ENCODE data around the gene OR7A10. TPM values are rescaled to one million over a fixed set of nuclear protein-coding genes. Genes with fewer than 3 reads are reported as not detected.

The OR7A10 gene
- total RNA-seq, 2 experiments from 2014 or later: not detected

DNA sequence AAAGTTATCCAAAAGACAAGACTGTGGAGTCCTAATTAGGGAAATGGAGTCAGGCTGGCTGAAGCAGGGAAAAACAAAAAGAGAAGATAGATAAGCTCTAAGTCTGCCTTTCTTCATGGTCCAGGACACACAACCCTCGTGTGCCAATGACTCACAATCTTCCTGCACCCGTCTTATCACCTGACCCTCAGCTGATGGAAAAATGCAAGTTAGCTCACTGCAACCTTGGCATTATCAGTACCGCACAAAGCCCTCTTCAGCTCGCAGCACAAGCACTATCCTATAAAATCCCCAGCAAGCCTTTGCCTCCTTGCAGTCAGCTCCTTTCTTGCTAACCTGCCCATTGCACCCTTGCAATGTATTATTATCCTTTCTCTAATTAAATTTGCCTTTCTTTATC is 18.0 kb downstream of the OR7A10 start:
- no peak for DNase-seq (ENCODE audit: low spot score)
- CTCF ChIA-PET (ENCODE audit: unreplicated experiment): no interaction called here
- no peak for TF ChIP-seq EZH2phosphoT487 (IDR thresholded peaks at IDR 0.05; ENCODE audit: borderline replicate concordance, low read depth, low read length)

DNA sequence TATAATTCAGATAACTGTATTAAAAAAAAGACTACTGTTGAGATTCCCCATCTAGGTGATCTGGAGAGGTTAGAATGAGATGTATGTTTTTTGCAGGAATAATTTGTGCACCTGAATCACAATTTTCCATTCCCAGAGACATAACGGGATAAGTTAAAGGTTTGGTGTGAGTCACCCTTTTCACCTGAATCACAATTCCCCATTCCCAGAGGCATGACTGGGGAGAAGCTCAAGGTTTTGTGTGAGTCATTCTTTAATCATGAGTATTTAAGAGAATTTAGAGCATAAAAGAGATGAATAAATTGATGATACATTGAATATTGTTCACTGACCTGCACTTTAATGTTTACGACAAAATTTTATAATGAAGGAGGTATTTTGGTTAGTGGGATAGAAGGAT is 22.7 kb downstream of the OR7A10 start:
- no peak overlapping the region for H2AFZ ChIP-seq (ENCODE audit: low read length)
- no peaks in the 10 kb centered on the region for H3K9me3 ChIP-seq (ENCODE audit: low read length)
- TF ChIP-seq, protein P1, sequence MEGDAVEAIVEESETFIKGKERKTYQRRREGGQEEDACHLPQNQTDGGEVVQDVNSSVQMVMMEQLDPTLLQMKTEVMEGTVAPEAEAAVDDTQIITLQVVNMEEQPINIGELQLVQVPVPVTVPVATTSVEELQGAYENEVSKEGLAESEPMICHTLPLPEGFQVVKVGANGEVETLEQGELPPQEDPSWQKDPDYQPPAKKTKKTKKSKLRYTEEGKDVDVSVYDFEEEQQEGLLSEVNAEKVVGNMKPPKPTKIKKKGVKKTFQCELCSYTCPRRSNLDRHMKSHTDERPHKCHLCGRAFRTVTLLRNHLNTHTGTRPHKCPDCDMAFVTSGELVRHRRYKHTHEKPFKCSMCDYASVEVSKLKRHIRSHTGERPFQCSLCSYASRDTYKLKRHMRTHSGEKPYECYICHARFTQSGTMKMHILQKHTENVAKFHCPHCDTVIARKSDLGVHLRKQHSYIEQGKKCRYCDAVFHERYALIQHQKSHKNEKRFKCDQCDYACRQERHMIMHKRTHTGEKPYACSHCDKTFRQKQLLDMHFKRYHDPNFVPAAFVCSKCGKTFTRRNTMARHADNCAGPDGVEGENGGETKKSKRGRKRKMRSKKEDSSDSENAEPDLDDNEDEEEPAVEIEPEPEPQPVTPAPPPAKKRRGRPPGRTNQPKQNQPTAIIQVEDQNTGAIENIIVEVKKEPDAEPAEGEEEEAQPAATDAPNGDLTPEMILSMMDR (conservative IDR thresholded peaks at IDR 0.05; ENCODE audit: low read length): no peak
- TF ChIP-seq EZH2phosphoT487 (IDR thresholded peaks at IDR 0.05; ENCODE audit: borderline replicate concordance, low read depth, low read length): no peak
- BruUV-seq (replicated peaks): no TSS peak
- no peak overlapping the region for H3K4me3 ChIP-seq (ENCODE audit: low read depth, low read length, poor library complexity, severe bottlenecking)
- no peaks in the 10 kb centered on the region for H3K79me2 ChIP-seq (ENCODE audit: insufficient read depth, low read depth, low read length)
- H3K4me1 ChIP-seq (ENCODE audit: insufficient read depth, low read length, poor library complexity, severe bottlenecking): no peaks in the 10 kb centered on the region
- H3K4me2 ChIP-seq (ENCODE audit: low read length): no peak overlapping the region
- DNase-seq (ENCODE audit: low spot score): no peak
- no peaks in the 10 kb centered on the region for H3K36me3 ChIP-seq (ENCODE audit: insufficient read depth, low read length)
- POLR2A ChIA-PET: no interaction called here
- CTCF ChIA-PET (ENCODE audit: unreplicated experiment): no interaction called here
- H4K20me1 ChIP-seq (ENCODE audit: insufficient read depth, low read length): no peaks in the 10 kb centered on the region
- H3K27ac ChIP-seq (ENCODE audit: low read depth, low read length, poor library complexity, severe bottlenecking): no peak overlapping the region
- H3K9me2 ChIP-seq (ENCODE audit: insufficient read depth, low read length): no peaks in the 10 kb centered on the region
- intact Hi-C loops (cut with micrococcal nuclease; ENCODE audit: unreplicated experiment): no loop called here

More for the DNA sequence above, 18.0 kb downstream of the OR7A10 start:
- H3K79me2 ChIP-seq (ENCODE audit: insufficient read depth, low read depth, low read length): no peaks in the 10 kb centered on the region
- no peak overlapping the region for H3K4me2 ChIP-seq (ENCODE audit: low read length)
- POLR2A ChIA-PET: interaction anchor here (0.6 kb wide), 2 partner anchors 44 to 89 kb away, joined by 3 to 6 read pairs; no protein-coding TSS in a partner anchor
- no peak overlapping the region for H3K4me3 ChIP-seq (ENCODE audit: low read depth, low read length, poor library complexity, severe bottlenecking)
- no peak overlapping the region for H2AFZ ChIP-seq (ENCODE audit: low read length)
- intact Hi-C loops (cut with micrococcal nuclease; ENCODE audit: unreplicated experiment): no loop called here
- H3K4me1 ChIP-seq (ENCODE audit: insufficient read depth, low read length, poor library complexity, severe bottlenecking): no peaks in the 10 kb centered on the region
- no peak overlapping the region for H3K27ac ChIP-seq (ENCODE audit: low read depth, low read length, poor library complexity, severe bottlenecking)
- no peaks in the 10 kb centered on the region for H3K36me3 ChIP-seq (ENCODE audit: insufficient read depth, low read length)
- BruUV-seq (replicated peaks): no TSS peak
- no peaks in the 10 kb centered on the region for H4K20me1 ChIP-seq (ENCODE audit: insufficient read depth, low read length)
- H3K9me3 ChIP-seq (ENCODE audit: low read length): no peaks in the 10 kb centered on the region
- no peaks in the 10 kb centered on the region for H3K9me2 ChIP-seq (ENCODE audit: insufficient read depth, low read length)

GRCh38 chr19:14821937-14822336 is 26.8 kb downstream of the OR7A10 start:
- Histone ChIP-seq H3K79me2 (ENCODE audit: insufficient read depth, low read depth, low read length) (no peaks in the 10 kb centered on the region), H3K4me1 (ENCODE audit: insufficient read depth, low read length, poor library complexity, severe bottlenecking) (no peaks in the 10 kb centered on the region), H3K4me2 (ENCODE audit: low read length) (no peak overlapping the region), H3K9me3 (ENCODE audit: low read length) (no peaks in the 10 kb centered on the region), H3K36me3 (ENCODE audit: insufficient read depth, low read length) (no peaks in the 10 kb centered on the region), H3K9me2 (ENCODE audit: insufficient read depth, low read length) (no peaks in the 10 kb centered on the region), H4K20me1 (ENCODE audit: insufficient read depth, low read length) (no peaks in the 10 kb centered on the region), H3K27ac (ENCODE audit: low read depth, low read length, poor library complexity, severe bottlenecking) (no peak overlapping the region), H2AFZ (ENCODE audit: low read length) (no peak overlapping the region), H3K4me3 (ENCODE audit: low read depth, low read length, poor library complexity, severe bottlenecking) (no peak overlapping the region)
- POLR2A ChIA-PET: no interaction called here
- CTCF ChIA-PET (ENCODE audit: unreplicated experiment): no interaction called here
- no TSS peak for BruUV-seq (replicated peaks)
- intact Hi-C loops (cut with micrococcal nuclease; ENCODE audit: unreplicated experiment): no loop called here
- TF ChIP-seq, protein P1 (conservative IDR thresholded peaks at IDR 0.05; ENCODE audit: low read length): no peak
- TF ChIP-seq EZH2phosphoT487 (IDR thresholded peaks at IDR 0.05; ENCODE audit: borderline replicate concordance, low read depth, low read length): no peak
- DNase-seq (ENCODE audit: low spot score): no peak

All from OCI-LY7 (cell line).